HepG2 (cell line): ENCODE data around the gene GAPT. TPM values are rescaled to one million over a fixed set of nuclear protein-coding genes. Genes with fewer than 3 reads are reported as not detected.

ENCODE experiments used
- CHCHD3 ChIP-seq: sonication (generic); formaldehyde crosslinking; IDR thresholded peaks from 2 replicates; pipeline ENCODE4 v1.8.0; 2022; ENCODE audit warnings: mild to moderate bottlenecking, missing genetic modification reagents, moderate library complexity
- CHD2 ChIP-seq: IDR thresholded peaks from 2 replicates; pipeline ENCODE4 v1.6.1; 2011; ENCODE audit warnings: low read depth, low read length, improper control_type of control experiment
- ISL2 ChIP-seq: sonication (generic); formaldehyde crosslinking; IDR thresholded peaks from 2 replicates; pipeline ENCODE4 v1.5.0; 2020; ENCODE audit warnings: missing genetic modification reagents
- KLF13 ChIP-seq: sonication (generic); formaldehyde crosslinking; IDR thresholded peaks from 2 replicates; pipeline ENCODE4 v1.4.0; 2020; ENCODE audit warnings: mild to moderate bottlenecking, missing genetic modification reagents
- MAZ ChIP-seq, 2 experiments: sonication (generic) in 1 of 2; formaldehyde crosslinking in 1 of 2; IDR thresholded peaks; 2 replicates each; pipeline versions ENCODE4 v1.5.0 to v1.6.1; 2012 to 2020; ENCODE audit warnings: low read depth in 2 of 2, mild to moderate bottlenecking in 2 of 2, borderline replicate concordance in 1 of 2, improper control_type of control experiment in 1 of 2, low read length in 1 of 2, missing genetic modification reagents in 1 of 2, moderate library complexity in 1 of 2
- MEIS1 ChIP-seq: sonication (generic); formaldehyde crosslinking; IDR thresholded peaks from 2 replicates; pipeline ENCODE4 v1.9.0; 2021; ENCODE audit warnings: mild to moderate bottlenecking, missing genetic modification reagents, moderate library complexity, borderline replicate concordance
- MTA1 ChIP-seq: sonication (generic); formaldehyde crosslinking; IDR thresholded peaks from 2 replicates; pipeline ENCODE4 v1.4.0; 2020; ENCODE audit warnings: missing genetic modification reagents, mild to moderate bottlenecking, borderline replicate concordance
- MXD4 ChIP-seq: IDR thresholded peaks from 2 replicates; pipeline ENCODE4 v1.6.1; 2016; ENCODE audit warnings: mild to moderate bottlenecking, missing biosample characterization, missing genetic modification reagents
- NCOA1 ChIP-seq: sonication (generic); formaldehyde crosslinking; IDR thresholded peaks from 2 replicates; pipeline ENCODE4 v1.9.0; 2021; ENCODE audit warnings: missing genetic modification reagents
- NFIB ChIP-seq: sonication (generic); formaldehyde crosslinking; IDR thresholded peaks from 2 replicates; pipeline ENCODE4 v1.9.0; 2021; ENCODE audit warnings: missing genetic modification reagents, mild to moderate bottlenecking, borderline replicate concordance
- NPAS2 ChIP-seq: sonication (generic); formaldehyde crosslinking; IDR thresholded peaks from 2 replicates; pipeline ENCODE4 v1.8.0; 2022; ENCODE audit warnings: mild to moderate bottlenecking, missing genetic modification reagents, borderline replicate concordance
- SAFB2 ChIP-seq: sonication (generic); formaldehyde crosslinking; IDR thresholded peaks from 2 replicates; pipeline ENCODE4 v1.5.1; 2020; ENCODE audit warnings: missing genetic modification reagents, low read depth, mild to moderate bottlenecking, borderline replicate concordance
- SATB2 ChIP-seq: sonication (generic); formaldehyde crosslinking; IDR thresholded peaks from 2 replicates; pipeline ENCODE4 v1.5.0; 2020; ENCODE audit warnings: missing genetic modification reagents
- YEATS2 ChIP-seq: sonication (generic); formaldehyde crosslinking; IDR thresholded peaks from 2 replicates; pipeline ENCODE4 v1.4.0; 2020; ENCODE audit warnings: missing genetic modification reagents, borderline replicate concordance
- ZBTB8A ChIP-seq: sonication (generic); formaldehyde crosslinking; IDR thresholded peaks from 2 replicates; pipeline ENCODE4 v1.4.0; 2020; ENCODE audit warnings: mild to moderate bottlenecking, low read depth, missing genetic modification reagents, borderline replicate concordance
- ZNF20 ChIP-seq: sonication (generic); formaldehyde crosslinking; IDR thresholded peaks from 2 replicates; pipeline ENCODE4 v1.4.0; 2020; ENCODE audit warnings: mild to moderate bottlenecking, moderate library complexity, missing genetic modification reagents
- ZNF761 ChIP-seq: sonication (generic); formaldehyde crosslinking; conservative IDR thresholded peaks from 2 replicates; pipeline ENCODE4 v1.4.0; 2020; ENCODE audit warnings: mild to moderate bottlenecking, missing genetic modification reagents
- polyA plus RNA-seq, 8 experiments: library from polyadenylated mRNA; depleted of rRNA in 3 of 8; stranded (reverse) in 7 of 8; unstranded in 1 of 8; fragments of >200 nt; fragmentation: Illumina TruSeq in 4 of 8; extraction: Trizol in 4 of 8; gene quantifications; 2 replicates each; pipeline versions ENCODE4 v1.2.1 to v1.2.3, GENCODE V29; 2011 to 2016; ENCODE audit warnings: low read depth in 4 of 8, missing spikeins in 1 of 8, mixed read lengths in 1 of 8; ENCODE audit not compliant: insufficient read depth in 1 of 8
- total RNA-seq, 5 experiments: library from RNA; depleted of rRNA; stranded (reverse); fragments of >200 nt; fragmentation: Illumina TruSeq; extraction: Trizol; gene quantifications; 2 replicates each; pipeline ENCODE4 v1.2.3, GENCODE V29; 2016; ENCODE audit warnings: low read depth in 1 of 5
- TF ChIP-seq, protein P1 (sequence below): sonication (generic); IDR thresholded peaks from 2 replicates; pipeline ENCODE4 v1.6.1; 2016; ENCODE audit warnings: low read depth, borderline replicate concordance
- TF ChIP-seq, protein P2 (sequence below): IDR thresholded peaks from 2 replicates; pipeline ENCODE4 v1.4.0; 2020; ENCODE audit warnings: mild to moderate bottlenecking, missing genetic modification reagents
- TF ChIP-seq, protein P3 (sequence below): sonication (generic); formaldehyde crosslinking; IDR thresholded peaks from 2 replicates; pipeline ENCODE4 v1.8.0; 2022; ENCODE audit warnings: mild to moderate bottlenecking, missing genetic modification reagents, borderline replicate concordance
- TF ChIP-seq, protein P4 (sequence below): sonication (generic); formaldehyde crosslinking; IDR thresholded peaks from 2 replicates; pipeline ENCODE4 v1.8.0; 2022; ENCODE audit warnings: missing genetic modification reagents, mild to moderate bottlenecking, borderline replicate concordance

GAPT gene
- total and polyA plus RNA-seq, 2 of the 13 experiments (the other 11 are each of a cell fraction or from before 2014, with no cell fraction given), result not detected

DNA sequence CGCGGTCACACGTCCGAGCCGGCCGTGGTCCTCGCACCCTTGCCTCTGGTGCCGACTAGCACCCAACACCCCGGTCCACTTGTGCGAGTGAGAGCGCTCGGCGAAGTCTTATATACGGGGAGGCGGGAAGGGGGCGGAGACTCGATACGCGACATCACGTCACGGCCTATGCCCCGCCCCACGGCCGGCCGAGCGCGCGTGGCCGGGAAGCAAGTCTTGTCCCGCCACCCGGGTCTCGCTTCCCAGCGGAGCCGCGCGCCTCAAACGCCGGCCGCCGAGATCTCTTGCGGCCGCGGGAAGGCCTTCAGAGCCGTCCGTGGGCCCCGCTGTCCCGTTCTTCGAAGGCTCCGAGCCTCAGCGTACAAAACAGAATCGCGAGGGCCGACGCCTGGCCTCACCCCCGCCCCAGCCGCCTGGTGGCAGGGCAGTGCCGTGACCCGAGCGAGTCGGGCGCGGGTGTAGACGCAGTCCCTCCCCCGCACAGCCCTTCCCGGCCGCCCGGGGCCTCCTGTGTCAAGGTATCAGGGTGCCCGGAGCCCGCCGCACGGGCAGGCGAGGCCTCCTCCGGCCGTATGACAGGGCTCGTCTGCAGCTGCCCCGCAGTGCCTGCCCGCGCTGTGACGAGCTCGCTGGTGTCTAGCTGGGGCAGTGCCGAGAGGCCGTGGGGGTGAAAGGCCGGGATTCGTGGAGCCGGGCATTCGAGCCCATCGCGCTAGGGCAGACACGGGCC, 31.1 kb upstream of the GAPT start, which contains the start of gene PLK2 (continued):
- TF ChIP-seq CHCHD3 (CRISPR knock-in tag) (no peak), ZBTB8A (CRISPR knock-in tag) (peak; percentile 31; the same call in 1 of the 2 replicates), YEATS2 (CRISPR knock-in tag) (no peak), MXD4 (no peak), KLF13 (CRISPR knock-in tag) (no peak), NFIB (CRISPR knock-in tag) (no peak), MTA1 (0 out of 2 replicates have a peak, but pooled peaks have one; percentile 42), SAFB2 (CRISPR knock-in tag) (no peak), NPAS2 (CRISPR knock-in tag) (no peak), MAZ (IDR thresholded peaks at IDR 0.05; ENCODE audit: borderline replicate concordance, low read depth, low read length) (0 out of 2 replicates have a peak, but pooled peaks have one; percentile 21), MAZ (CRISPR knock-in tag; IDR thresholded peaks at IDR 0.05; ENCODE audit: low read depth) (peak; percentile 63), ZNF20 (CRISPR knock-in tag) (no peak; the same call in 1 of the 2 replicates), MEIS1 (peak; percentile 51; the same call in 1 of the 2 replicates), SATB2 (no peak), CHD2 (no peak), NCOA1 (CRISPR knock-in tag) (no peak), ISL2 (CRISPR knock-in tag) (0 out of 2 replicates have a peak, but pooled peaks have one; percentile 5), ZNF761 (CRISPR knock-in tag) (peak; percentile 86)
- TF ChIP-seq, protein P1, sequence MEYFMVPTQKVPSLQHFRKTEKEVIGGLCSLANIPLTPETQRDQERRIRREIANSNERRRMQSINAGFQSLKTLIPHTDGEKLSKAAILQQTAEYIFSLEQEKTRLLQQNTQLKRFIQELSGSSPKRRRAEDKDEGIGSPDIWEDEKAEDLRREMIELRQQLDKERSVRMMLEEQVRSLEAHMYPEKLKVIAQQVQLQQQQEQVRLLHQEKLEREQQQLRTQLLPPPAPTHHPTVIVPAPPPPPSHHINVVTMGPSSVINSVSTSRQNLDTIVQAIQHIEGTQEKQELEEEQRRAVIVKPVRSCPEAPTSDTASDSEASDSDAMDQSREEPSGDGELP, result no peak
- TF ChIP-seq, protein P2, sequence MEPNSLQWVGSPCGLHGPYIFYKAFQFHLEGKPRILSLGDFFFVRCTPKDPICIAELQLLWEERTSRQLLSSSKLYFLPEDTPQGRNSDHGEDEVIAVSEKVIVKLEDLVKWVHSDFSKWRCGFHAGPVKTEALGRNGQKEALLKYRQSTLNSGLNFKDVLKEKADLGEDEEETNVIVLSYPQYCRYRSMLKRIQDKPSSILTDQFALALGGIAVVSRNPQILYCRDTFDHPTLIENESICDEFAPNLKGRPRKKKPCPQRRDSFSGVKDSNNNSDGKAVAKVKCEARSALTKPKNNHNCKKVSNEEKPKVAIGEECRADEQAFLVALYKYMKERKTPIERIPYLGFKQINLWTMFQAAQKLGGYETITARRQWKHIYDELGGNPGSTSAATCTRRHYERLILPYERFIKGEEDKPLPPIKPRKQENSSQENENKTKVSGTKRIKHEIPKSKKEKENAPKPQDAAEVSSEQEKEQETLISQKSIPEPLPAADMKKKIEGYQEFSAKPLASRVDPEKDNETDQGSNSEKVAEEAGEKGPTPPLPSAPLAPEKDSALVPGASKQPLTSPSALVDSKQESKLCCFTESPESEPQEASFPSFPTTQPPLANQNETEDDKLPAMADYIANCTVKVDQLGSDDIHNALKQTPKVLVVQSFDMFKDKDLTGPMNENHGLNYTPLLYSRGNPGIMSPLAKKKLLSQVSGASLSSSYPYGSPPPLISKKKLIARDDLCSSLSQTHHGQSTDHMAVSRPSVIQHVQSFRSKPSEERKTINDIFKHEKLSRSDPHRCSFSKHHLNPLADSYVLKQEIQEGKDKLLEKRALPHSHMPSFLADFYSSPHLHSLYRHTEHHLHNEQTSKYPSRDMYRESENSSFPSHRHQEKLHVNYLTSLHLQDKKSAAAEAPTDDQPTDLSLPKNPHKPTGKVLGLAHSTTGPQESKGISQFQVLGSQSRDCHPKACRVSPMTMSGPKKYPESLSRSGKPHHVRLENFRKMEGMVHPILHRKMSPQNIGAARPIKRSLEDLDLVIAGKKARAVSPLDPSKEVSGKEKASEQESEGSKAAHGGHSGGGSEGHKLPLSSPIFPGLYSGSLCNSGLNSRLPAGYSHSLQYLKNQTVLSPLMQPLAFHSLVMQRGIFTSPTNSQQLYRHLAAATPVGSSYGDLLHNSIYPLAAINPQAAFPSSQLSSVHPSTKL (CRISPR knock-in tag), result no peak; the same call in 1 of the 2 replicates
- TF ChIP-seq, protein P3, sequence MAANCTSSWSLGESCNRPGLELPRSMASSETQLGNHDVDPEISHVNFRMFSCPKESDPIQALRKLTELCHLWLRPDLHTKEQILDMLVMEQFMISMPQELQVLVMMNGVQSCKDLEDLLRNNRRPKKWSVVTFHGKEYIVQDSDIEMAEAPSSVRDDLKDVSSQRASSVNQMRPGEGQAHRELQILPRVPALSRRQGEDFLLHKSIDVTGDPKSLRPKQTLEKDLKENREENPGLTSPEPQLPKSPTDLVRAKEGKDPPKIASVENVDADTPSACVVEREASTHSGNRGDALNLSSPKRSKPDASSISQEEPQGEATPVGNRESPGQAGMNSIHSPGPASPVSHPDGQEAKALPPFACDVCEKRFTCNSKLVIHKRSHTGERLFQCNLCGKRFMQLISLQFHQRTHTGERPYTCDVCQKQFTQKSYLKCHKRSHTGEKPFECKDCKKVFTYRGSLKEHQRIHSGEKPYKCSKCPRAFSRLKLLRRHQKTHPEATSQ (CRISPR knock-in tag), result no peak
- TF ChIP-seq, protein P4, sequence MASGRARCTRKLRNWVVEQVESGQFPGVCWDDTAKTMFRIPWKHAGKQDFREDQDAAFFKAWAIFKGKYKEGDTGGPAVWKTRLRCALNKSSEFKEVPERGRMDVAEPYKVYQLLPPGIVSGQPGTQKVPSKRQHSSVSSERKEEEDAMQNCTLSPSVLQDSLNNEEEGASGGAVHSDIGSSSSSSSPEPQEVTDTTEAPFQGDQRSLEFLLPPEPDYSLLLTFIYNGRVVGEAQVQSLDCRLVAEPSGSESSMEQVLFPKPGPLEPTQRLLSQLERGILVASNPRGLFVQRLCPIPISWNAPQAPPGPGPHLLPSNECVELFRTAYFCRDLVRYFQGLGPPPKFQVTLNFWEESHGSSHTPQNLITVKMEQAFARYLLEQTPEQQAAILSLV (CRISPR knock-in tag), result no peak
